Erythroblast (primary cell): ENCODE data around the gene B3GALT4.

Experiments used
- GATA1 ChIP-seq: IDR thresholded peaks from 2 replicates; pipeline ENCODE4 v1.6.1; 2011; ENCODE audit warnings: low read depth, mild to moderate bottlenecking, control low read depth, low read length, moderate library complexity
- POLR2A ChIP-seq: IDR thresholded peaks from 2 replicates; pipeline ENCODE4 v1.6.1; 2011; ENCODE audit warnings: mild to moderate bottlenecking, low read length

DNA sequence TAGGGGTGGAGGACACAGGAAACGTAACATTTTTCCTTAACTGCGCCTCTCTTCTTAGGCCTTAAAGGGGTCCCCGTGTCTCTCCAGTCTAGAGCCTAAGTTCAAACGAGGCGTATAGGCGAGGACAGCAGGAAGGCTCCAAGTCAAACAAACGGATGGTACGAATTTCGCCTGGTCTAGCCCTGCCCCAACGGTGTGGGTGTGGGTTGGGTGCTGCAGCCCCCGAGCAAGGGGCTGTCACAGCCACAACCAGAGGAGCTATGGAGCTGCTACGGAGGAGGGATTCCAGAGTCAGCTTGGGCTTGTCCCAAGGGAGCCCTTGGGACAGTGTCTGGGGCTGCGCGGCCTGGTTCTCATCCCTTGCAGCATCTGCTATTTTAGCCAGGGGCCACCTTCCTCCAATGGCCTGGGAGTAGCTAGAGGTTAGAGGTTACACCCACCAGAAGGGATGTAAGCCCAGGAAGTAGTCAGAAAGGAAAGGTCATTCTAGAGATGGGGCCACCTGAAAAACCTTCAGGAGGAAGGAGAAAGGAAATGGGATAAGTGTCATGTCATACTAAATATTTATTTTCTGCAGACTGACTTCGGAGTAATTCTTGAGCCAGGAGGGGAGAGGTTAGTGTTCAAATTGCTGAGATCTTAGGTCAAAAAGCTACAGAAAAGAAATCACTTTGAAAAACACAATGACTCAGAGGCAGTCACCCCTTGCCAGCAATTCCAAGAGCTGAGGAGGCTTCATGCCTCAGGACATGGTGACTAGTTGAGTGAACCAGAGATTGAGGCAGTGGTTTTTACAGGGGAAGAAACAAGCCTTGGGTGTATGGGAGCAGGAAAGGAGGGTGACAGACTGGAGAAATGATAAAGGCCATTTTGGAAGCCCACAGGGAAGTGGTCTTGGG is 26.9 kb upstream of the B3GALT4 start:
- TF ChIP-seq POLR2A (no peak), GATA1 (no peak)
